H9 (cell line): ENCODE data around the gene MTMR6. TPM values are rescaled to one million over a fixed set of nuclear protein-coding genes. Genes with fewer than 3 reads are reported as not detected.

ENCODE experiments used
- DNase-seq: peaks from one replicate; pipeline ENCODE4 v3.0.0-alpha.2; 2017
- H2AFZ ChIP-seq: one replicate; pipeline ENCODE4 v1.6.1; 2013; ENCODE audit warnings: mild to moderate bottlenecking, low read length, control low read depth, moderate library complexity
- H2AK5ac ChIP-seq: 2 replicates; pipeline ENCODE4 v1.6.1; 2013; ENCODE audit warnings: low read length, control low read depth, mixed read lengths; ENCODE audit not compliant: insufficient read length
- H2BK120ac ChIP-seq: one replicate; pipeline ENCODE4 v1.6.1; 2013; ENCODE audit warnings: low read depth, mild to moderate bottlenecking, low read length, control low read depth, inconsistent platforms; ENCODE audit not compliant: poor library complexity, severe bottlenecking
- H2BK12ac ChIP-seq: 2 replicates; pipeline ENCODE4 v1.6.1; 2013; ENCODE audit warnings: low read length, control low read depth, mixed read lengths, low read depth; ENCODE audit not compliant: insufficient read length
- H2BK15ac ChIP-seq: 2 replicates; pipeline ENCODE4 v1.6.1; 2013; ENCODE audit warnings: low read depth, low read length, control low read depth
- H2BK20ac ChIP-seq: one replicate; pipeline ENCODE4 v1.6.1; 2013; ENCODE audit warnings: low read depth, mild to moderate bottlenecking, low read length, control low read depth, inconsistent platforms; ENCODE audit not compliant: poor library complexity, severe bottlenecking
- H2BK5ac ChIP-seq: 2 replicates; pipeline ENCODE4 v1.6.1; 2013; ENCODE audit warnings: low read length, control low read depth, mixed read lengths; ENCODE audit not compliant: insufficient read length
- H3K14ac ChIP-seq: 2 replicates; pipeline ENCODE4 v1.6.1; 2013; ENCODE audit warnings: low read length, control low read depth; ENCODE audit not compliant: insufficient read depth
- H3K18ac ChIP-seq: 2 replicates; pipeline ENCODE4 v1.6.1; 2013; ENCODE audit warnings: low read depth, mild to moderate bottlenecking, mixed read lengths, low read length, control low read depth; ENCODE audit not compliant: insufficient read length
- H3K23ac ChIP-seq: 2 replicates; pipeline ENCODE4 v1.6.1; 2013; ENCODE audit warnings: low read length, control low read depth, mixed read lengths, low read depth; ENCODE audit not compliant: insufficient read length
- H3K23me2 ChIP-seq: 2 replicates; pipeline ENCODE4 v1.6.1; 2013; ENCODE audit warnings: low read depth, mild to moderate bottlenecking, mixed read lengths, low read length, control low read depth; ENCODE audit not compliant: insufficient read length, poor library complexity, severe bottlenecking
- H3K27ac ChIP-seq: 2 replicates; pipeline ENCODE4 v1.5.1; 2013; ENCODE audit warnings: low read length, control low read depth, mixed read lengths, low read depth; ENCODE audit not compliant: insufficient read length
- H3K27me3 ChIP-seq: 2 replicates; pipeline ENCODE4 v1.6.1; 2013; ENCODE audit warnings: low read length, control low read depth, inconsistent platforms; ENCODE audit not compliant: insufficient read depth
- H3K4ac ChIP-seq: 2 replicates; pipeline ENCODE4 v1.6.1; 2013; ENCODE audit warnings: low read depth, mild to moderate bottlenecking, control low read depth, inconsistent platforms, low read length, moderate library complexity
- H3K4me1 ChIP-seq: 2 replicates; pipeline ENCODE4 v1.6.1; 2013; ENCODE audit warnings: low read length, control low read depth, inconsistent platforms; ENCODE audit not compliant: insufficient read depth
- H3K4me2 ChIP-seq: 2 replicates; pipeline ENCODE4 v1.6.1; 2013; ENCODE audit warnings: low read length, control low read depth, mixed read lengths; ENCODE audit not compliant: insufficient read length, insufficient read depth
- H3K56ac ChIP-seq: 2 replicates; pipeline ENCODE4 v1.6.1; 2013; ENCODE audit warnings: low read depth, mild to moderate bottlenecking, mixed read lengths, low read length, control low read depth; ENCODE audit not compliant: insufficient read length
- H3K79me1 ChIP-seq: 2 replicates; pipeline ENCODE4 v1.6.1; 2013; ENCODE audit warnings: low read depth, mild to moderate bottlenecking, moderate library complexity, low read length, control low read depth, inconsistent platforms; ENCODE audit not compliant: insufficient read depth, poor library complexity, severe bottlenecking
- H3K79me2 ChIP-seq: 2 replicates; pipeline ENCODE4 v1.6.1; 2013; ENCODE audit warnings: low read length, control low read depth, inconsistent platforms; ENCODE audit not compliant: insufficient read depth
- H3K9ac ChIP-seq: 2 replicates; pipeline ENCODE4 v1.6.1; 2013; ENCODE audit warnings: low read length, control low read depth, mixed read lengths; ENCODE audit not compliant: insufficient read length; ENCODE audit errors: extremely low read depth
- H3K9me3 ChIP-seq: one replicate; pipeline ENCODE4 v1.6.1; 2013; ENCODE audit warnings: low read depth, low read length, inconsistent platforms; ENCODE audit not compliant: control insufficient read depth
- H3T11ph ChIP-seq: one replicate; pipeline ENCODE4 v1.6.1; 2013; ENCODE audit warnings: mild to moderate bottlenecking, low read length, control low read depth, inconsistent platforms
- H4K20me1 ChIP-seq: one replicate; pipeline ENCODE4 v1.6.1; 2013; ENCODE audit not compliant: control insufficient read depth, insufficient read length, insufficient read depth
- H4K5ac ChIP-seq: 2 replicates; pipeline ENCODE4 v1.6.1; 2013; ENCODE audit warnings: low read depth, mild to moderate bottlenecking, mixed read lengths, low read length, control low read depth; ENCODE audit not compliant: insufficient read length
- H4K8ac ChIP-seq: replicated peaks from 2 replicates; pipeline ENCODE4 v1.6.1; 2013; ENCODE audit warnings: low read length, control low read depth, mixed read lengths, low read depth; ENCODE audit not compliant: insufficient read length
- H4K91ac ChIP-seq: 2 replicates; pipeline ENCODE4 v1.6.1; 2013; ENCODE audit warnings: low read depth, mild to moderate bottlenecking, moderate library complexity, mixed read lengths, low read length, control low read depth; ENCODE audit not compliant: insufficient read length
- H3K27ac Mint-ChIP-seq, 3 experiments: 2 replicates in 2 of 3; 3 replicates in 1 of 3; pipeline ENCODE4 v1.8.0; 2020 to 2021; ENCODE audit warnings: mixed read lengths in 3 of 3, mild to moderate bottlenecking in 1 of 3, moderate library complexity in 1 of 3
- H3K27me3 Mint-ChIP-seq: 2 replicates; pipeline ENCODE4 v1.8.0; 2021; ENCODE audit warnings: low read depth, mild to moderate bottlenecking, moderate library complexity, mixed read lengths
- H3K36me3 Mint-ChIP-seq, 3 experiments: 2 replicates in 2 of 3; 3 replicates in 1 of 3; pipeline ENCODE4 v1.8.0; 2020 to 2021; ENCODE audit warnings: low read depth in 3 of 3, mixed read lengths in 3 of 3; ENCODE audit not compliant: insufficient read depth in 1 of 3
- H3K4me1 Mint-ChIP-seq, 2 experiments: 2 replicates each; pipeline ENCODE4 v1.8.0; 2020; ENCODE audit warnings: mixed read lengths in 2 of 2
- H3K4me3 Mint-ChIP-seq, 2 experiments: 2 replicates in 1 of 2; 3 replicates in 1 of 2; pipeline ENCODE4 v1.8.0; 2020 to 2021; ENCODE audit warnings: mild to moderate bottlenecking in 2 of 2, mixed read lengths in 2 of 2, moderate library complexity in 1 of 2
- H3K9me3 Mint-ChIP-seq, 2 experiments: 2 replicates in 1 of 2; 3 replicates in 1 of 2; pipeline ENCODE4 v1.8.0; 2020; ENCODE audit warnings: mild to moderate bottlenecking in 2 of 2, mixed read lengths in 2 of 2, moderate library complexity in 1 of 2
- WGBS: extraction: QIAGEN DNeasy Blood & Tissue Kit; methylation state at CpG from one replicate; pipeline ENCODE4 v1.1.7; 2013; ENCODE audit warnings: missing lambda C conversion rate, low lambda C conversion rate, mixed read lengths; ENCODE audit not compliant: insufficient read length; ENCODE audit errors: extremely low coverage; 5-methylcytosine and 5-hydroxymethylcytosine counted together
- total RNA-seq: library from RNA; stranded (reverse); gene quantifications from 2 replicates; pipeline ENCODE4 v1.2.1, GENCODE V29; 2021
- TF ChIP-seq, protein P1 (sequence below): fragments of 200-600 bp; sonication (generic); conservative IDR thresholded peaks from 3 replicates; pipeline ENCODE4 v1.8.0; 2021; ENCODE audit warnings: antibody characterized with exemption, mild to moderate bottlenecking

MTMR6 gene
- total RNA-seq, 1 experiment from 2014 or later: 7.0 TPM

DNA sequence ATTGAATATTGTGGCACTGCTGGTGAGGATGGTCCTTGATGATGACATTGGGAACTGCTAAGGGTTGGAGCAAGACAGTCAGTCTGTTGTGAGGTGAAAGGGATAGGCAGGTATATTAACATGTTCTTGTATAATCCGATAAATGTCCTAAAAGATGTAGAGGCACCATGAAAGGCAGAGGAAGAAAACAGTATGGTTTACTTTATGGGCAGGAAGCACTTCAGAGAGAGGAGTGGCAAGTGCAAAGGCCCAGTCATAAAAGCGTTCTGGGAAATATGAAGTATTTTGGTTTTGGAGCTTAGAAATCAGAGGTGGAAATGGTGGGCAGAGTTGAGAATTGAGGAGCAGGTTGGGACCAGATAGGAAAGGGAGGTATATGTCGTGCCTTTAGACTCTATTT lies 23.6 kb upstream of the MTMR6 start:
- no peak overlapping the region for H3K9ac ChIP-seq
- no peak for DNase-seq
- no peak overlapping the region for H2AFZ ChIP-seq
- Mint-ChIP-seq H3K9me3 (no peaks in the 10 kb centered on the region; a peak in 1 of 5 replicates), H3K27ac (no peak overlapping the region; a peak in 2 of 7 replicates), H3K4me1 (no peaks in the 10 kb centered on the region), H3K36me3 (peaks cover 29 to 71% (median 69%) of the 10 kb centered on the region in 3 experiments), H3K4me3 (no peak overlapping the region), H3K27me3 (no peaks in the 10 kb centered on the region)
- no peaks in the 10 kb centered on the region for H3K4me1 ChIP-seq
- H3K56ac ChIP-seq: no peak overlapping the region
- no peak overlapping the region for H3K23ac ChIP-seq
- H4K20me1 ChIP-seq: no peaks in the 10 kb centered on the region
- H4K5ac ChIP-seq: no peak overlapping the region
- H2BK120ac ChIP-seq: no peak overlapping the region
- H2BK5ac ChIP-seq: no peak overlapping the region
- H2BK20ac ChIP-seq: no peak overlapping the region
- no peaks in the 10 kb centered on the region for H3K9me3 ChIP-seq
- H2BK12ac ChIP-seq: no peak overlapping the region
- no peak overlapping the region for H3K18ac ChIP-seq
- no peak overlapping the region for H2AK5ac ChIP-seq
- no peak overlapping the region for H2BK15ac ChIP-seq
- H3K4me2 ChIP-seq: no peak overlapping the region
- H3K23me2 ChIP-seq: no peaks in the 10 kb centered on the region
- H4K91ac ChIP-seq: no peak overlapping the region
- no peak overlapping the region for H3K27ac ChIP-seq
- no peak overlapping the region for H3K4ac ChIP-seq
- no CpG with 5 or more reads among the region's 3 CpGs for WGBS
- no peak overlapping the region for H3T11ph ChIP-seq
- TF ChIP-seq, protein P1, sequence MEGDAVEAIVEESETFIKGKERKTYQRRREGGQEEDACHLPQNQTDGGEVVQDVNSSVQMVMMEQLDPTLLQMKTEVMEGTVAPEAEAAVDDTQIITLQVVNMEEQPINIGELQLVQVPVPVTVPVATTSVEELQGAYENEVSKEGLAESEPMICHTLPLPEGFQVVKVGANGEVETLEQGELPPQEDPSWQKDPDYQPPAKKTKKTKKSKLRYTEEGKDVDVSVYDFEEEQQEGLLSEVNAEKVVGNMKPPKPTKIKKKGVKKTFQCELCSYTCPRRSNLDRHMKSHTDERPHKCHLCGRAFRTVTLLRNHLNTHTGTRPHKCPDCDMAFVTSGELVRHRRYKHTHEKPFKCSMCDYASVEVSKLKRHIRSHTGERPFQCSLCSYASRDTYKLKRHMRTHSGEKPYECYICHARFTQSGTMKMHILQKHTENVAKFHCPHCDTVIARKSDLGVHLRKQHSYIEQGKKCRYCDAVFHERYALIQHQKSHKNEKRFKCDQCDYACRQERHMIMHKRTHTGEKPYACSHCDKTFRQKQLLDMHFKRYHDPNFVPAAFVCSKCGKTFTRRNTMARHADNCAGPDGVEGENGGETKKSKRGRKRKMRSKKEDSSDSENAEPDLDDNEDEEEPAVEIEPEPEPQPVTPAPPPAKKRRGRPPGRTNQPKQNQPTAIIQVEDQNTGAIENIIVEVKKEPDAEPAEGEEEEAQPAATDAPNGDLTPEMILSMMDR: no peak
- no peaks in the 10 kb centered on the region for H3K27me3 ChIP-seq
- no peak overlapping the region for H4K8ac ChIP-seq
- no peaks in the 10 kb centered on the region for H3K79me1 ChIP-seq
- 0 out of 2 replicates have a peak, but pooled peaks cover 3% of the 10 kb centered on the region for H3K79me2 ChIP-seq
- H3K14ac ChIP-seq: no peak overlapping the region
